NCI-H1694 treated with DMSO at 0.1 percent for 48 hours (cell line): ENCODE data around the gene CCT7.
"Not testable (repeated sequence)": the region's sequence is repeated elsewhere in the genome, so short reads cannot be mapped to it uniquely, and the experiment has no call there.

Experiments used
- DNase-seq: peaks from one replicate; lab custom pipeline; 2025; lab: John Stamatoyannopoulos, UW

Gene CCT7

GRCh38 chr2:73255007-73255644 lies 21.0 kb downstream of the CCT7 start:
- no peak for DNase-seq

GRCh38 chr2:73255907-73256617 lies 22.0 kb downstream of the CCT7 start:
- DNase-seq, result no peak

GRCh38 chr2:73256618-73256922 lies 22.5 kb downstream of the CCT7 start:
- no peak for DNase-seq

- DNase-seq, result no peak
These were observed 22.9 kb downstream of the CCT7 start for GRCh38 chr2:73257021-73257420.

- DNase-seq, result no peak
These were observed 23.5 kb downstream of the CCT7 start for GRCh38 chr2:73257425-73258125.

- DNase-seq, result no peak
These were observed 24.2 kb downstream of the CCT7 start for GRCh38 chr2:73258186-73258912.

- DNase-seq, result no peak
These were observed 24.8 kb downstream of the CCT7 start for GRCh38 chr2:73258913-73259215.

- DNase-seq, result no peak
These were observed 25.2 kb downstream of the CCT7 start for GRCh38 chr2:73259276-73259675.

GRCh38 chr2:73259704-73260337 lies 25.7 kb downstream of the CCT7 start:
- no peak for DNase-seq

GRCh38 chr2:73260338-73260984 lies 26.4 kb downstream of the CCT7 start:
- no peak for DNase-seq

- DNase-seq, result no peak
These were observed 28.1 kb downstream of the CCT7 start for GRCh38 chr2:73262108-73262651.

GRCh38 chr2:73262691-73263429 lies 28.8 kb downstream of the CCT7 start:
- not testable (repeated sequence) for DNase-seq

GRCh38 chr2:73263540-73264331 lies 29.6 kb downstream of the CCT7 start:
- no peak for DNase-seq

- DNase-seq, result no peak
These were observed 30.2 kb downstream of the CCT7 start for GRCh38 chr2:73264332-73264606.

- no peak for DNase-seq
These were observed 30.7 kb downstream of the CCT7 start for GRCh38 chr2:73264783-73265182.

- DNase-seq, result no peak
These were observed 31.4 kb downstream of the CCT7 start for GRCh38 chr2:73265298-73266060.

- DNase-seq, result no peak
These were observed 32.2 kb downstream of the CCT7 start for GRCh38 chr2:73266061-73266901.

- no peak for DNase-seq
These were observed 32.9 kb downstream of the CCT7 start for GRCh38 chr2:73267008-73267407.
